Type B pancreatic cell (in vitro differentiated cells): ENCODE results near the gene RYR2. TPM values are rescaled to one million over a fixed set of nuclear protein-coding genes. Genes with fewer than 3 reads are reported as not detected.

Experiments
- DNase-seq: peaks from one replicate; pipeline ENCODE4 v3.0.0; 2021; ENCODE audit warnings: mixed read lengths; ENCODE audit not compliant: unreplicated experiment; ENCODE audit errors: extremely low spot score
- H3K27ac Mint-ChIP-seq: 2 replicates; pipeline ENCODE4 v1.8.0; 2021; ENCODE audit warnings: mild to moderate bottlenecking, mixed read lengths
- H3K27me3 Mint-ChIP-seq: 2 replicates; pipeline ENCODE4 v1.8.0; 2021; ENCODE audit warnings: mixed read lengths
- H3K36me3 Mint-ChIP-seq: 2 replicates; pipeline ENCODE4 v1.8.0; 2021; ENCODE audit warnings: mixed read lengths
- H3K4me1 Mint-ChIP-seq: one replicate; pipeline ENCODE4 v1.8.0; 2021; ENCODE audit warnings: mixed read lengths; ENCODE audit not compliant: unreplicated experiment
- H3K4me3 Mint-ChIP-seq: 2 replicates; pipeline ENCODE4 v1.8.0; 2021; ENCODE audit warnings: mild to moderate bottlenecking, mixed read lengths
- H3K9me3 Mint-ChIP-seq: 2 replicates; pipeline ENCODE4 v1.8.0; 2021; ENCODE audit warnings: mixed read lengths
- CTCF ChIP-seq: fragments of 200-600 bp; sonication (generic); conservative IDR thresholded peaks from 2 replicates; pipeline ENCODE4 v1.5.0; 2021; ENCODE audit warnings: antibody characterized with exemption, mild to moderate bottlenecking
- total RNA-seq: library from RNA; stranded (reverse); gene quantifications from 2 replicates; pipeline ENCODE4 v1.2.1, GENCODE V29; 2021; ENCODE audit warnings: low replicate concordance

RYR2 gene
- total RNA-seq, 1 donor from 2014 or later = 0.58 TPM

DNA sequence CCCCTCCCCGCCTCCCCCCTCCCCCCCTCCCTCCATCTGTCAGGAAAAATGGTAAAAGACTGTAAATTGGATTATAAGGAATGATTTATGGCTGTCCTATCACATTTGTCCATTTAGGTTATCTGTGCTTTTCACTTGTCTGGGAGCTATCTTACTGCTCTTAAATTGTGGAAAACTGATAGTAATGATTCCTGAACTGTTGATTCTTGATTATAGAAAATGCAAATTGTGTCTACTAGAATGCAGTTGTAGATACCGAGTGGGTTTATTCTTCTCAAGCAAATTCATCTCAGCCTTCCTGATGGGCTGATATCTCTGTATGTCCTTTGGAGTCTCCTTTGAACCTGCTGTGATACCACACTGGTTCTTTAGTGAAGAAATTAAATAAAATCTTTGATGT, 12.3 kb downstream of the RYR2 start:
- Mint-ChIP-seq H3K9me3 (no peaks in the 10 kb centered on the region), H3K27ac (no peak overlapping the region), H3K27me3 (peaks cover 62% of the 10 kb centered on the region), H3K4me3 (no peak overlapping the region), H3K36me3 (no peaks in the 10 kb centered on the region), H3K4me1 (no peaks in the 10 kb centered on the region)
- TF ChIP-seq CTCF = no peak
- DNase-seq = no peak

GRCh38 chr1:237058470-237058869, 16.5 kb downstream of the RYR2 start:
- no peak for TF ChIP-seq CTCF
- no peaks in the 10 kb centered on the region for H3K4me1 Mint-ChIP-seq
- no peak overlapping the region for H3K27ac Mint-ChIP-seq
- no peaks in the 10 kb centered on the region for H3K36me3 Mint-ChIP-seq
- no peak overlapping the region for H3K4me3 Mint-ChIP-seq
- H3K27me3 Mint-ChIP-seq = peaks cover 56% of the 10 kb centered on the region
- no peaks in the 10 kb centered on the region for H3K9me3 Mint-ChIP-seq
- no peak for DNase-seq

GRCh38 chr1:237059244-237059643, 17.3 kb downstream of the RYR2 start:
- peaks cover 51% of the 10 kb centered on the region for H3K27me3 Mint-ChIP-seq
- TF ChIP-seq CTCF = no peak
- H3K4me3 Mint-ChIP-seq = no peak overlapping the region
- no peak for DNase-seq
- H3K4me1 Mint-ChIP-seq = no peaks in the 10 kb centered on the region
- no peak overlapping the region for H3K27ac Mint-ChIP-seq
- no peaks in the 10 kb centered on the region for H3K36me3 Mint-ChIP-seq
- H3K9me3 Mint-ChIP-seq = no peaks in the 10 kb centered on the region

DNA sequence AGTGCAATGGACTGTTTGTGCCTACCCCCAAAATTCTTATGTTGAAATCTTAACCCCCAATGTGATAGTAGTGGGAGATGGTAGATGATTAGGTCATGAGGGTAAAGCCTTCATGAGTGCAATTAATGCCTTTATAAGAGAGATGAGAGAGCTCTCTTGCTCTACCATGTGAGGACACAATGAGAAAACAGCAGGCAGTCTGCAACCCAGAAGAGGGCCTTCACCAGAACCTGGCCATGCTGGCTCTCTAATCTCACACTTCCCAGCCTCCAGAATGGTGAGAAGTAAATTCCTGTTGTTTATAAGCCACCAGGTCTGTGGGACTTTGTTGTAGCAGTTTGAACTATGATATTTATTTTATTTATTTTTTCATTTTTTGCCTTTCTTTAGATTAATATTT, 21.0 kb downstream of the RYR2 start:
- TF ChIP-seq CTCF = no peak
- Mint-ChIP-seq H3K27me3 (peaks cover 18% of the 10 kb centered on the region), H3K4me3 (no peak overlapping the region), H3K27ac (no peak overlapping the region), H3K9me3 (no peaks in the 10 kb centered on the region), H3K4me1 (no peaks in the 10 kb centered on the region), H3K36me3 (no peaks in the 10 kb centered on the region)
- no peak for DNase-seq

DNA sequence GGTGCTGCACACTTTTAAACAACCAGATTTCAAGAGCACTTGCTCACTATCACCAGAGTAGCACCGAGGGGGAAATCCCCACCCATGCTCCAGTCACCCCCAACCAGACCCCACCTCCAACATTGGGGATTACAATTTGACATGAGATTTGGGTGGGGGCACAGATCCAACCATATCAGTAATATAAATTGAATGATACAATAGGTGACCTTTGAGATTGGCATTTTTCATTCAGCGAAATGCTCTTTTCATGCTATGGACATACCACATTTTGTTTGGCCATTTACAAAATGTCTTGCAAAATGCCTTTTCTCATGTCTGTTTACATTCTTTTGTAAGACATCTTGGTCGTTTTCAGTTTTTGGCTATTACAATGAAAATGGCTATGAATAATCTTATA, 23.9 kb downstream of the RYR2 start:
- DNase-seq = no peak
- no peaks in the 10 kb centered on the region for H3K27me3 Mint-ChIP-seq
- no peaks in the 10 kb centered on the region for H3K9me3 Mint-ChIP-seq
- no peaks in the 10 kb centered on the region for H3K36me3 Mint-ChIP-seq
- no peak for TF ChIP-seq CTCF
- no peak overlapping the region for H3K27ac Mint-ChIP-seq
- H3K4me3 Mint-ChIP-seq = no peak overlapping the region
- H3K4me1 Mint-ChIP-seq = no peaks in the 10 kb centered on the region

DNA sequence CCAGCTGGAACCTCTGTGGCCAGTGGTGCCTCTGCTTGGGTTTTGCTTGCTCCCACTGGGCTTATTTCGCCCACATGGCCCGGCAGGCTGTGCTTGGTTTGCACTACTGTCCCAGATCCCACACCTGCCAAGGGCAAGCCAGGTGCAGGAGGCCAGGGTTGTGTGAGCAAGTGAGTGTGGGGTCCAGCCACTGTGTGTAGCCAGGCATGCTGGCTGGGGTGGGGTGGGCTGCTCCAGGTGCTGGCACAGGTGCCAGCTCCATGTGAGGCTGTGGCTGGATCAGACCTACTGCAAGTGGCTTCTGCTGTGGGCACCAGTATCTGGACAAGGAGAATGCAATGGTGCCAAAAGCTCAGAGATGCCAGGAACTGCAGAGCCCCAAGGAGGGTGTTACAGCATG, 28.5 kb downstream of the RYR2 start:
- Mint-ChIP-seq H3K4me3 (no peak overlapping the region), H3K9me3 (no peaks in the 10 kb centered on the region), H3K27ac (no peak overlapping the region), H3K36me3 (no peaks in the 10 kb centered on the region), H3K27me3 (no peaks in the 10 kb centered on the region), H3K4me1 (no peaks in the 10 kb centered on the region)
- DNase-seq = no peak
- no peak for TF ChIP-seq CTCF
